ENCODE data around the gene KCNJ14.

DNA sequence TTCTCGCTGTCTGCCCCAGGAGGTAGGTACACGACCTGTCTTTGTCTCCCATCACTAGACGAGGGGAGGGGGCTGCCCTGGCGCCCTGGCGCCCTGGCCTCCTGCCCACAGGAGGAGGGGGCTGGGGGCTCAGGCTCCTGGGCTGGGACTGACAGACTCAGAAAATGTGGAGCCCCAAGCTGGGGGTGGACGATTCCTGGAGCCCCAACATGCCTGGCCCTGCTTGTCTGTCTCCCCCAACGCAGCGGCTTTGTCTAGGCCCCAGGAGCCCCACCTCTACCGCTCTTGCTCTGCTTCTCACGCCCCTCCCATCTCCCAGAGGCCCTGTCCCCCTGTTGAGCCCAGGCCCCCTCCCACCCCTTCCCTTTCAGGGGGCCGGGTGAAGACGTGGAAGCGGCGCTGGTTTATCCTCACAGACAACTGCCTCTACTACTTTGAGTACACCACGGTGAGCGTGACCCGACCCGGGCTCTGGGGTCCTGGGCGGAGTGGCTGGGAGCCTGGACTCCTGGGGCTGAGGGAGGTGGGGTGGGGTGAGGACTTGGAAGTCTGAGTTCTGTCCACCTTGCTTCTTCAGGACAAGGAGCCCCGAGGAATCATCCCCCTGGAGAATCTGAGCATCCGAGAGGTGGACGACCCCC, 22.4 kb downstream of the KCNJ14 start:
- TF ChIP-seq, protein P1, sequence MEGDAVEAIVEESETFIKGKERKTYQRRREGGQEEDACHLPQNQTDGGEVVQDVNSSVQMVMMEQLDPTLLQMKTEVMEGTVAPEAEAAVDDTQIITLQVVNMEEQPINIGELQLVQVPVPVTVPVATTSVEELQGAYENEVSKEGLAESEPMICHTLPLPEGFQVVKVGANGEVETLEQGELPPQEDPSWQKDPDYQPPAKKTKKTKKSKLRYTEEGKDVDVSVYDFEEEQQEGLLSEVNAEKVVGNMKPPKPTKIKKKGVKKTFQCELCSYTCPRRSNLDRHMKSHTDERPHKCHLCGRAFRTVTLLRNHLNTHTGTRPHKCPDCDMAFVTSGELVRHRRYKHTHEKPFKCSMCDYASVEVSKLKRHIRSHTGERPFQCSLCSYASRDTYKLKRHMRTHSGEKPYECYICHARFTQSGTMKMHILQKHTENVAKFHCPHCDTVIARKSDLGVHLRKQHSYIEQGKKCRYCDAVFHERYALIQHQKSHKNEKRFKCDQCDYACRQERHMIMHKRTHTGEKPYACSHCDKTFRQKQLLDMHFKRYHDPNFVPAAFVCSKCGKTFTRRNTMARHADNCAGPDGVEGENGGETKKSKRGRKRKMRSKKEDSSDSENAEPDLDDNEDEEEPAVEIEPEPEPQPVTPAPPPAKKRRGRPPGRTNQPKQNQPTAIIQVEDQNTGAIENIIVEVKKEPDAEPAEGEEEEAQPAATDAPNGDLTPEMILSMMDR (conservative IDR thresholded peaks at IDR 0.05; ENCODE audit: low read depth in 2 of 2) = no peak
- no peak for TF ChIP-seq EZH2phosphoT487 (IDR thresholded peaks at IDR 0.05; ENCODE audit: unreplicated experiment)

Data from GM23338 (cell line).